Progenitor cell of endocrine pancreas (in vitro differentiated cells): ENCODE measurements around the gene DDX39B. TPM values are rescaled to one million over a fixed set of nuclear protein-coding genes. Genes with fewer than 3 reads are reported as not detected.

Experiments
- DNase-seq: peaks from one replicate; pipeline ENCODE4 v3.0.0; 2021; ENCODE audit warnings: low spot score; ENCODE audit not compliant: unreplicated experiment
- H3K27ac Mint-ChIP-seq: 2 replicates; pipeline ENCODE4 v1.8.0; 2021; ENCODE audit warnings: mild to moderate bottlenecking, moderate library complexity, mixed read lengths
- H3K27me3 Mint-ChIP-seq: 2 replicates; pipeline ENCODE4 v1.8.0; 2021; ENCODE audit warnings: mixed read lengths
- H3K36me3 Mint-ChIP-seq: 2 replicates; pipeline ENCODE4 v1.8.0; 2022; ENCODE audit warnings: mixed read lengths; ENCODE audit not compliant: insufficient read depth
- H3K4me1 Mint-ChIP-seq: 2 replicates; pipeline ENCODE4 v1.8.0; 2021; ENCODE audit warnings: low read depth, mixed read lengths
- H3K4me3 Mint-ChIP-seq: 2 replicates; pipeline ENCODE4 v1.8.0; 2021; ENCODE audit warnings: low read depth, mild to moderate bottlenecking, moderate library complexity, mixed read lengths
- H3K9me3 Mint-ChIP-seq: 2 replicates; pipeline ENCODE4 v1.8.0; 2021; ENCODE audit warnings: low read depth, mixed read lengths
- CTCF ChIP-seq: fragments of 200-600 bp; sonication (generic); IDR thresholded peaks from one replicate; pipeline ENCODE4 v1.5.0; 2021; ENCODE audit warnings: antibody characterized with exemption, mild to moderate bottlenecking; ENCODE audit not compliant: unreplicated experiment
- total RNA-seq: library from RNA; stranded (reverse); gene quantifications from 2 replicates; pipeline ENCODE4 v1.2.1, GENCODE V29; 2021

The DDX39B gene
- total RNA-seq, 1 donor from 2014 or later: 810 TPM

- DNase-seq: no peak
- Mint-ChIP-seq H3K27me3 (peaks cover 65% of the 10 kb centered on the region), H3K4me1 (peaks cover 11% of the 10 kb centered on the region), H3K4me3 (no peak overlapping the region), H3K36me3 (no peaks in the 10 kb centered on the region), H3K27ac (no peak overlapping the region), H3K9me3 (no peaks in the 10 kb centered on the region)
- no peak for TF ChIP-seq CTCF
These were observed 35.2 kb upstream of the DDX39B start for GRCh38 chr6:31576897-31577578.

DNA sequence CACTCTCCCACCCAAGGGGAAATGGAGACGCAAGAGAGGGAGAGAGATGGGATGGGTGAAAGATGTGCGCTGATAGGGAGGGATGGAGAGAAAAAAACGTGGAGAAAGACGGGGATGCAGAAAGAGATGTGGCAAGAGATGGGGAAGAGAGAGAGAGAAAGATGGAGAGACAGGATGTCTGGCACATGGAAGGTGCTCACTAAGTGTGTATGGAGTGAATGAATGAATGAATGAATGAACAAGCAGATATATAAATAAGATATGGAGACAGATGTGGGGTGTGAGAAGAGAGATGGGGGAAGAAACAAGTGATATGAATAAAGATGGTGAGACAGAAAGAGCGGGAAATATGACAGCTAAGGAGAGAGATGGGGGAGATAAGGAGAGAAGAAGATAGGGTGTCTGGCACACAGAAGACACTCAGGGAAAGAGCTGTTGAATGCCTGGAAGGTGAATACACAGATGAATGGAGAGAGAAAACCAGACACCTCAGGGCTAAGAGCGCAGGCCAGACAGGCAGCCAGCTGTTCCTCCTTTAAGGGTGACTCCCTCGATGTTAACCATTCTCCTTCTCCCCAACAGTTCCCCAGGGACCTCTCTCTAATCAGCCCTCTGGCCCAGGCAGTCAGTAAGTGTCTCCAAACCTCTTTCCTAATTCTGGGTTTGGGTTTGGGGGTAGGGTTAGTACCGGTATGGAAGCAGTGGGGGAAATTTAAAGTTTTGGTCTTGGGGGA is 34.3 kb upstream of the DDX39B start:
- Mint-ChIP-seq H3K27me3 (peaks cover 56% of the 10 kb centered on the region), H3K27ac (no peak overlapping the region), H3K4me3 (no peak overlapping the region), H3K36me3 (no peaks in the 10 kb centered on the region), H3K4me1 (peaks cover 4% of the 10 kb centered on the region), H3K9me3 (no peaks in the 10 kb centered on the region)
- TF ChIP-seq CTCF: no peak
- no peak for DNase-seq

DNA sequence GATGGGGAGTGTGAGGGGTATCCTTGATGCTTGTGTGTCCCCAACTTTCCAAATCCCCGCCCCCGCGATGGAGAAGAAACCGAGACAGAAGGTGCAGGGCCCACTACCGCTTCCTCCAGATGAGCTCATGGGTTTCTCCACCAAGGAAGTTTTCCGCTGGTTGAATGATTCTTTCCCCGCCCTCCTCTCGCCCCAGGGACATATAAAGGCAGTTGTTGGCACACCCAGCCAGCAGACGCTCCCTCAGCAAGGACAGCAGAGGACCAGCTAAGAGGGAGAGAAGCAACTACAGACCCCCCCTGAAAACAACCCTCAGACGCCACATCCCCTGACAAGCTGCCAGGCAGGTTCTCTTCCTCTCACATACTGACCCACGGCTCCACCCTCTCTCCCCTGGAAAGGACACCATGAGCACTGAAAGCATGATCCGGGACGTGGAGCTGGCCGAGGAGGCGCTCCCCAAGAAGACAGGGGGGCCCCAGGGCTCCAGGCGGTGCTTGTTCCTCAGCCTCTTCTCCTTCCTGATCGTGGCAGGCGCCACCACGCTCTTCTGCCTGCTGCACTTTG is 33.6 kb upstream of the DDX39B start, which contains the start of gene TNF:
Gene TNF (plus strand): TSS at position 231 of the 567 bp plus-strand sequence. CDS start 177 bp downstream, at position 408.
- peaks cover 51% of the 10 kb centered on the region for H3K27me3 Mint-ChIP-seq
- H3K36me3 Mint-ChIP-seq: no peaks in the 10 kb centered on the region
- no peak within 1 kb of the TSS for H3K4me3 Mint-ChIP-seq
- no peaks in the 10 kb centered on the region for H3K4me1 Mint-ChIP-seq
- no peak for DNase-seq
- H3K9me3 Mint-ChIP-seq: no peaks in the 10 kb centered on the region
- no peak for TF ChIP-seq CTCF
- H3K27ac Mint-ChIP-seq: no peak within 1 kb of the TSS

DNA sequence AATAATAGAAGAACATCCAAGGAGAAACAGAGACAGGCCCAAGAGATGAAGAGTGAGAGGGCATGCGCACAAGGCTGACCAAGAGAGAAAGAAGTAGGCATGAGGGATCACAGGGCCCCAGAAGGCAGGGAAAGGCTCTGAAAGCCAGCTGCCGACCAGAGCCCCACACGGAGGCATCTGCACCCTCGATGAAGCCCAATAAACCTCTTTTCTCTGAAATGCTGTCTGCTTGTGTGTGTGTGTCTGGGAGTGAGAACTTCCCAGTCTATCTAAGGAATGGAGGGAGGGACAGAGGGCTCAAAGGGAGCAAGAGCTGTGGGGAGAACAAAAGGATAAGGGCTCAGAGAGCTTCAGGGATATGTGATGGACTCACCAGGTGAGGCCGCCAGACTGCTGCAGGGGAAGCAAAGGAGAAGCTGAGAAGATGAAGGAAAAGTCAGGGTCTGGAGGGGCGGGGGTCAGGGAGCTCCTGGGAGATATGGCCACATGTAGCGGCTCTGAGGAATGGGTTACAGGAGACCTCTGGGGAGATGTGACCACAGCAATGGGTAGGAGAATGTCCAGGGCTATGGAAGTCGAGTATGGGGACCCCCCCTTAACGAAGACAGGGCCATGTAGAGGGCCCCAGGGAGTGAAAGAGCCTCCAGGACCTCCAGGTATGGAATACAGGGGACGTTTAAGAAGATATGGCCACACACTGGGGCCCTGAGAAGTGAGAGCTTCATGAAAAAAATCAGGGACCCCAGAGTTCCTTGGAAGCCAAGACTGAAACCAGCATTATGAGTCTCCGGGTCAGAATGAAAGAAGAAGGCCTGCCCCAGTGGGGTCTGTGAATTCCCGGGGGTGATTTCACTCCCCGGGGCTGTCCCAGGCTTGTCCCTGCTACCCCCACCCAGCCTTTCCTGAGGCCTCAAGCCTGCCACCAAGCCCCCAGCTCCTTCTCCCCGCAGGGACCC is 32.6 kb upstream of the DDX39B start:
- Mint-ChIP-seq H3K9me3 (no peaks in the 10 kb centered on the region), H3K36me3 (no peaks in the 10 kb centered on the region), H3K27me3 (peaks cover 45% of the 10 kb centered on the region), H3K27ac (no peak overlapping the region), H3K4me1 (no peaks in the 10 kb centered on the region), H3K4me3 (no peak overlapping the region)
- no peak for DNase-seq
- no peak for TF ChIP-seq CTCF
